Stimulated activated CD4-positive, alpha-beta T cell treated with anti-CD3 and anti-CD28 coated beads, Interleukin-2, amount 100 ng/mL, for 48 hours (primary cell): ENCODE measurements around the gene OBP2B.

Experiments used
- DNase-seq, 2 donors: peaks; one replicate each; pipeline ENCODE4 v3.0.0-alpha.2; 2020

Gene OBP2B

DNA sequence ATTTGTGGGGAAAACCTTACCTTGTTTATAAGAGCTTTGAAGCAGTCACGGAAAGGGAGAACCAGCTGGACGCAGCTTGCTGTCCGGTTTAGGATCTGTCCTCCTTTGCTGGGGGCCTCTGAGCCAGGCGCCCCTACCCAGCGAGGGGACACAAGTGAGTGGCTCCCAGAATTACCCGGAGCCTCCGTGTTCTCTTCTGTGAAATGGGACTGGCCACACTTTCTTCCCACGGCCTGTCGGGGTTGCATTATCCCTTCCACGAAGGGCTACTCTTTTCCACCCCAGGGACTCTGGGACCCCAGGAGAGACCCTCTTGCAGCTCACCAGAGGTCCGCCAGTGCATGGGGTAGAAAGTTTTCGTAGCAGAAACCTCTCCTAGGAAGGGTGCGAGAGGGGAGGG, 44.9 kb downstream of the OBP2B start:
- no peak for DNase-seq

DNA sequence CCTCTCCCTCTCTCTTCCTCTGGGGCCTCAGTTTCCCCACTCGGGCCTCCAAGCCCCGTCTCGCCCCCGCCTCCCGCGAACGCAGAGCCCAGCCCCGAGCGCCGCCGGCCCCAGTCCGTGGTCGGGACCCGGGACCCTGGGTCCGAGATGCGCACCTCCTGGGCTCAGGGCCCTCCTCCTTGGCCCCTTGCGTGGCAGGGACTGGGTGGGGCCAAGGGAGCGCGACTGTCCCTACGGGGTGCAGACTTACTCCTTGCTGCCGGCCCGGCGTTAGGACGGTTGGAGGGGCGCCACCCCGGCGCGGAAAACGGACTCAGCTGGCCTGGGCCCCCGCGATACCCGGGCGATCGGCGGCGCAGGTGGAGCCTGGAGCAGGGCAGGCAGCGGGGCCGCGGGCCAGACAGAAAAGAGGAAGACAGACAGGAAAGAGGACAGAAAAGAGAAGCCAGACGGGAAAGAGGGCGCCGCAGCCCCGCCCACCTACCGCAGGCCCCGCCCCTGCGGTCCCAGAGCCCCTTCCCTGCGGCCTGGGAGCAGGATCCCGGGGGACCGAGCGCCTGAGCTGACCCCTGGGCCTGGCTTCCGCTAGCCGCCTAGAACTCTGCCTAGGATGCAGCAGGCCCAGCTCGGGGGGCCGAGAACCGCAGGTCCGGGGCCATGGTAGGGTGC, 45.4 kb downstream of the OBP2B start, which contains the start of gene GBGT1:
Gene GBGT1, minus strand, starts transcription at position 411 of the 669 bp plus-strand sequence. CDS start 1,502 bp downstream, outside the sequence.
- no peak for DNase-seq

DNA sequence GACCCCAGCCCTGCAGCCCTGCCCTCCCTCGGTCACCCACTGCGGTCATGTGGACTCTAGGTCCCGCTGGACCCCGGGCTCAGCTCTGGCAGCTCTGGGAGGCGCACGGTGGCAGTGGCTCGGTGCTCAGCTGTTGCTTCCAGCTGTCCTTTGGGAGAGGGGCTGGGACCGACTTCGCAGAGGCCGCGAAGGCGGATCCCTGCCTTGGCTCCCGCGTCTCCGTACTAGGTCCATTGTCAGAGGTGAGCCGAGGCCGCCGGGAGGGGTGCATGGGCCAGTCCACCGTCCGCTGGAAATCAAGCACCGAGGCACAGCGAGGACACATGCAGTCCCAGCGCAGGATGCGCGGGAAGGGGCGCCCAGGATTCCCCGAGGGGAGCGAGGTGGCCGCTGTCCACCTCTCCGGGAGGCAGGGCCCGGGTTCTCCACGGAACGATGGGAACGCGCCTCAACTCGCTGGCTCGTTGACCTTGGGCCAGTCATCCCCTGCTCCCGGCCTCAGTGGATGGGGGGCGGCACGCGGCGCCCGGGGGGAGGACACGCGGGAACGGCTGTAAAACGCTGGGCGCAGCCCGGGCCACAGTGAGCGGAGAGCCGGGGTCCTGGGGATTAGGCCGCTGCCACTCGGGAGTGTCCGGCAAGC, 46.1 kb downstream of the OBP2B start:
- no peak for DNase-seq

DNA sequence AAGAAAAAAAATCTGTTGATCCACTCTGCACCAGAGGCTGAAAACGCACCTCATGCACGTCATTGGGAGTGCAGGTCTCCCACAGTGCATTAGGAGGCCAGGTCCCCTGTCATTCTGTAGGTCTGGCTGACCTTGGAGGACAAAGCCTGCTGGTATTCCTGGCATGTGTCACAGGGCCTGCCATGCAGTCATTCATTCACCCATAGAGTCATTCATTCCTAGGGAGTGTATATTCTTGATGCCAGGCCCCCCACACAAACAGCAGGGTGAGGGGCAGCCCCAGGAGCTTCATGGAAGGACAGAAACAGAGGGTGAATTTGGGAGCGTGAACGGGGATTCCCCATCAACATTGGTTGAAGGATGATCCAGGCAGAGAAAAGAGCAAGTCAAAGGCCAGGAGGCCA, 47.5 kb downstream of the OBP2B start:
- no peak for DNase-seq

DNA sequence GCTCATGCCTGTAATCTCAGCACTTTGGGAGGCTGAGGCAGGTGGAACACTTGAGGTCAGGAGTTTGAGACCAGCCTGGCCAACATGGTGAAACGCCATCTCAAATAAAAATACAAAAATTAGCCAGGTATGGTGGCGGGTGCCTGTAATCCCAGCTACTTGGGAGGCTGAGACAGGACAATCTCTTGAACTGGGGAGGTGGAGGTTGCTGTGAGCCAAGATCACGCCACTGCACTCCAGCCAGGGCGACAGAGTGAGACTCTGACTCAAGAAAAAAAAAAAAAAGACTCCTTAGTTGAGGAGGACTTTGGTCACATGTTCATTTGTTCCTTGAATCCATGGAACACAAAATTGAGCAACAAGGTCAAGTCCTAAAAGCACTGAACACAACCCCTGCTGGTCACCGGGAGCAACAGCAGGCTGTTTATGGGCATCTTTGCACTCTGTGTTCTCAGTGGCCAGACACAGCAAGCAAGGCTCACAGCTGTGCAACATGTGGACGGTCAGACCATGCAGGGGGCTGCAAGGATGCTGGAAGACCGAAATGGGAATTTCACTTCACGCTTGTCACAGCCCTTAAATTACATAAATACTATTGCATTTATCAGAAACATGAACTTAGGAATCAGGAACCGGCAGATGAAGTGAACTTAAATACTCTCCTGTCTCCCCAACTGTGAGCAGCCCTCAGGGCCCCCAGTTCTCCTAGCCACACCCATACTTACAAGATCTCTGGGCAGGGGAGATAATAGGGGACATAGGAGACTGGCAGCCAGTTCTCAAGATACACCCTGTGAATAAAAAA, 48.1 kb downstream of the OBP2B start:
- DNase-seq: peak in 1 of 2 donors; percentile 30

DNA sequence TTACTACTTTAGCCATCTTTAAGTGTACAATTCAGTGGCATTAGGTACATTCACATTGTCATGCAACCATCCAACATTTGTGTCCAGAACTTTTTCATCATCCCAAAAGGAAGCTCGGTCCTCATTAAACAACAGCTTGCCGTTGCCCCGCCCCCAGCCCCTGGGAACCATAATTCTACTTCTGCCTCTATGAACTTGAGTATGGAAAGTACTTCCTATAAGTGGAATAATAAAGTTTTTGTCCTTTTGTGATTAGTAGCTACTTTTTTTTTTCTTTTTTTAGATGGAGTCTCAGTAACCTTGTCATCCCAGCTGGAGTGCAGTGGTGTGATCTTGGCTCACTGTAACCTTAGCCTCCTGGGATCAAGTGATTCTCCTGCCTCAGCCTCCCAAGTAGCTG, 50.4 kb downstream of the OBP2B start:
- DNase-seq: no peak
